Measurements from ENCODE around the gene IRF2.

The IRF2 gene

DNA sequence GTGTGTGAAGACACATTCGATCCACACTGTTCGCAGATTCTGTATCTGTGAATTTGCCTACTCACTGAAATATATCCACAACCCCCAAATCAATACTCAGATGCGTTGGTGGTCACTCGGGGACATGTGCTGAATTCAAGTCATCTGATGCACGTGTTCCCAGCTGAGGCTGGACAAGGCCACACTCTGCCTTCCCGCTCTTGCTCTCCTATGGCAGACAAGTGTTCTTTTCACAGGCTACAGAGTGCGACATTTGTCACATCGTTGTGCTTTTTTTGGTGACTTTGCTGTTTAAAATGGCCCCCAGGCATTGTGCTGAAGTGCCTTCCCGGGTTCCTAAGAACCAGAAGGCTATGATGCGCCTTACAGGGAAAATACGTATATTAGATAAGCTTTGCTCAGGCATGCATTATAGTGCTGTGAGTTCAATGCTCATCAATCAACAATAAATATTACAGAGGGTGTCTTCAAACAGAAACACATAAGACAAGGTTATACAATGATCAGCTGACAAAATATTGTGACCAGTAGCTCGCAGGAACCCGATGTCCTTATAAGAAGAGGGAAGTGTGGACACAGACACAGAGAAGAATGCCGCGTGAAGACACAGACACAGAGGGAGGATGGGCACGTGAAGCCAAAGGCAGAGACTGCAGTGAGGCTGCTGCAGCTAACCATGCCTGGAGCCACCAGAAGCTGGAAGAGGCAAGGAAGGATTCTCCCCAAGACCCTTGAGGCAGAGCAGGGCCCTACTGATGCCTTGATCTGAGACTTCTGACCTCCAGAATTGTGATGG, 42.0 kb downstream of the IRF2 start:
- DNase-seq (ENCODE audit: low spot score): peak; percentile 66

DNA sequence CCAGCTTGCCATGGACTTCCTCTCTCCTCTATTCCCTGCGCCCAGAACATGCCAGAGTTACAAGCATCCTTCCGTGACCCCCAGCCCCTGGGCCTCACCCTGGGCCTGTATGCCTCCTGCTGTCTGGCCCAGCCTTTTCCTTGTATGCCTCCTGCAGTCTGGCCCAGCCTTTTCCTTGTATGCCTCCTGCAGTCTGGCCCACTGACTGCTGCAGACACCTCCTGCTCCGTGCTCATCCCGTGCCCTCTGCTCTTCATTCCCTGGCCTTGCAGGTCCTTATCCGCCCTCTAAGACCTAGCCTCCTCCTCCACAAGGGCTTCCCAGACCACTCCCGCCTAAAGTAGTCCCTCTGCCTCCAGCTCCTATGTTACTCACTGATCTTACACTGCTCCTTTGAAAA, 44.2 kb downstream of the IRF2 start:
- DNase-seq (ENCODE audit: low spot score): no peak

DNA sequence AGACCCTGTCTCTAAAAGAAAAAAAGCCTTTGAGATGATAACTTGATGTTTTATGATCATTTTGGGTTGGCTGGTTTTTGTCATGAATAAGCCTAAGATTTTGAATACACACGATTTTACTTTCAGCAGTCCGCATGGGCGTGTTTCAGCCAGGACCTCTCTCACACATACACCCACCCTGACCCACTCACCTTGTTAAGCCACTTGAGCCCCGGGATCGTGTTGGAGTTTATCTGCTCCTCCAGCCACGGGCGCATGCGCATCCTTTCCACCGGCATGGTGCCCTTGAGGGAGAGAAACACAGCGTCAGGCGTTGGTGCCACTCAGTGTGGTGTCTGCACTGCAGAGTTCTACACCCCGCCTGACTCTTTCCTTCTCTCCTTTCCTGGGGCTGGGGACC, 45.6 kb downstream of the IRF2 start:
- DNase-seq (ENCODE audit: low spot score): no peak

DNA sequence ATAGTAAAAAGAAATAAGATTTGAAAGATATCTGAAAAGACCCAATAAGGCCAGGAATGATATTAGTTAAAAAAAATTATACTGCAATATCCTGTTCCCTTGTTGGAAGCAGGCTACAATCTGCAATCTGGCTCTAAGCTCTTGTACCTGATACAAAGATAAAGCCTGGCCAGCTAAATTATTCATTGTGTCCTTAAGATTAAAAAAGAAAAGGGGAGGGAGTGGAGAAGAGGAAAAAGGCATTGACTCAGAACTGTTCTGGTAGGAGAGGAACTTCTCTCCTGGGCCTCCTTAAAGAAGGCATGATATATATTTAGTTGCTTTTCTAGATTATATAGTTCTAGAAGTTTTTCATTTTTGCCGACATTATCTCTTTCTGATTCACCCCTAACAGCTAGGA, 46.7 kb downstream of the IRF2 start:
- no peak for DNase-seq (ENCODE audit: low spot score)

DNA sequence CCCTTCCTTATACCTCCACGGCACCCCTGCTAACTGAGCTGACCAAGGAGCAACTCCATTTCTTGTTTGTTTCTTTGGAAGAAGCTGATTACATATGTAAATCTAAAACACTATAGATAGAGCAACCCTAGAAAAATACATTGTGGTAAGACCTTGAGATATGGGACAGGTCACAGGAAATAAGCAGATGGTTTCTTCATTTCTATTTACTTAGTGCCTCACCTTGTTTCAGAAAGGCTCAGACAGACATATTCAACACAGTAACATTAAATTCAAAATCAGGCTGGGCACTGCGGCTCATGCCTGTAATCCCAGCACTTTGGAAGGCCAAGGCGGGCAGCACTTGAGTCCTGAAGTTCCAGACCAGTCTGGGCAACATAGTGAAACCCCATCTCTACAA, 47.3 kb downstream of the IRF2 start:
- DNase-seq (ENCODE audit: low spot score): no peak

DNA sequence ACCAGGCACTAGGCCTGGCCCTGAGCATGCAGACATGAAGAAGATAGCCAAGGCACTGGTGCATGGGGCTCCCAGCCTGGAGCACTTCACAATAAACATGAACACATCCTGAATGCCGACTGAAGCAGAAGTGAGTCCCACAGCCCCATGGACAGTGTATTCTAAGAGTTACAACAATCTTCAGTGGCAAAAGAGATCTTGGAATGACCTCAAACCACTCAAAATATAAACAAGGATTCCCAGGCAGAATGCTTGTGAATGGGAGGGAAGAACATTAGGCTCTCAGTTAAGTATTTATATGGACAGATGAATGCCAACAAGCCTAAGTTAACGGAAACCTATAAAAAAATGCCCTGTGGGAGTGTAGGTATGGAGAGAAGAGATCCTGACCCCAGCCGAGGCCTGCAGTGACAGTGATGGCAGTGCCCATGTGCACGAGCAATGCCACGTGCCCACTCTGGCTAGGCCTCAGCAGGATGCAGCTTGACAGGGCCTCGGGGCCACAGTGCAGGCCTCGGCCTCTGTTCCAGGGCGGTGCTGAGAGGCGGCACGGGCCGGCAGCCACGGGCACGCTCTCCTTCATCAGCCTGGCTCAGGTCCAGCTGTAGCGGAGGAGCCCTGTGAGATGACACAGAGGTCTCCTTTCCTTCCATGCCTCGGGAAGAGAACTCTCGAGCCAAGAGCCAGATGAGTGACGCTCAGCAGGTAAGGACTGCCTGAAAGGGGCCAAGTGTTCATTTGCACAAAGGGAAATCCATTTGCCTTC, 49.2 kb downstream of the IRF2 start:
- no peak for DNase-seq (ENCODE audit: low spot score)

DNA sequence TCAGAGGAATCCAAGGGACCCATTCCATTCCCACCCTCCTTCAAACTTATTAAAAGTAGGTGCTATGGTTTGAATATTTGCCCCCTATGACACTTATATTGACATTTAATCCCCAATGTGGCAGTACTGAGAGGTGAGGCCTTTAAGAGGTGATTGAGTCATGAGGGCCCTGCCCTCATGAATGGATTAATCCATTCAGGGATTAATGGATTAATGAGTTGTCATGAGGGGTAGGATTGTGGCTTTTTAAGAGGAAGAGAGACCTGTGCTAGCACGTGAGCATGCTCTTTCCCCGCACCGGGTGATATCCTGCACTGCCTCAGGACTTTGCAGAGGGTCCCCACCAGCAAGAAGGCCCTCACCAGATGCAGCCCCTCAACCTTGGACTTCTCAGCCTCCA, 50.1 kb downstream of the IRF2 start:
- DNase-seq (ENCODE audit: low spot score): no peak

DNA sequence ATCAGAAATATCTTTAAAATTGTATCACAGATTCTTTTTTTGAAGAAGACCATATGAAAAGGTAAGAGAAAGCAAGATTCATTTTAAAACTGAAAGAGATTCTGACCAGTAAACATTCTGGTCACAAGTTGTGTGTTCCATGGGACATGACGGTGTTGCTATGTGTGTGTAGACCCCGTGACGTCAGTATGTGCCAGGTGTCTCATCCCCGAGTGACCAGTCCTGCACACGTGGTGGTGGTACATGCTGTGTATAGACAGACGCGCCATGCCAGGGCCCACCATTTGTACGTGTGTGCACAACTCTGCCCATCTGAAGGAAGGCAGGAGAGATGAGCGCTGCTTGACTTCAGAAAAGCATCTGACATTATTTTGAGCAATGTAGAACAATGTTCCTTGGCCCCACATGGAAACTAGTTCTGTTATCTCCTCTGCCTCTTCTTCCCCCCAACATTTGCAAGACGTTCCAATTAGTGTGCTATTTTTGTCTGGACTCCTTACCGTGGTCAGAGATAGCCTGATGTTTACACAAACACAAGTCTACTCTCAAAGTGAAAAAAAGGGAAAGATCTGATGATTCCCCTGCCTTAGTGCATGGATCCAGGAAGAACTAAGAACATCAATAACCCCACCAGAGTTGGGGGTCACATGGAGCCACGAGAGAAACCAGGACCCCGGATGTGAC, 51.2 kb downstream of the IRF2 start:
- DNase-seq (ENCODE audit: low spot score): no peak

DNA sequence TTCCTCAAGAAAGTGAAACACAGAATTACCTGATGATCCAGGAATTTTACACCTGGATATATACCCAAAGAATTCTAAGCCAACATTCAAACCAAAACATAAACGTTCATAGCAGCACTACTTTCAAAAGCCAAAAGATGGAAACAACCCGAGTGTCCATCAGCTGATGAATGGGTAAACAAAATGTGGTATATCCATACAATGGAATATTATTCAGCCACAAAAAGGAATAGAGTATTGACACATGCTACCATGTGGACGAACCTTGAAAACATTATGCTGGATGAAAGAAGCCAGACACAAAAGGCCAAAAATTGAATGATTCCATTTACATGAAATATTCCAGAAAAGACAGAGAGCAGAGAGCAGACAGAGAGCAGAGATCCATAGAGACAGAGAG, 52.0 kb downstream of the IRF2 start:
- no peak for DNase-seq (ENCODE audit: low spot score)

DNA sequence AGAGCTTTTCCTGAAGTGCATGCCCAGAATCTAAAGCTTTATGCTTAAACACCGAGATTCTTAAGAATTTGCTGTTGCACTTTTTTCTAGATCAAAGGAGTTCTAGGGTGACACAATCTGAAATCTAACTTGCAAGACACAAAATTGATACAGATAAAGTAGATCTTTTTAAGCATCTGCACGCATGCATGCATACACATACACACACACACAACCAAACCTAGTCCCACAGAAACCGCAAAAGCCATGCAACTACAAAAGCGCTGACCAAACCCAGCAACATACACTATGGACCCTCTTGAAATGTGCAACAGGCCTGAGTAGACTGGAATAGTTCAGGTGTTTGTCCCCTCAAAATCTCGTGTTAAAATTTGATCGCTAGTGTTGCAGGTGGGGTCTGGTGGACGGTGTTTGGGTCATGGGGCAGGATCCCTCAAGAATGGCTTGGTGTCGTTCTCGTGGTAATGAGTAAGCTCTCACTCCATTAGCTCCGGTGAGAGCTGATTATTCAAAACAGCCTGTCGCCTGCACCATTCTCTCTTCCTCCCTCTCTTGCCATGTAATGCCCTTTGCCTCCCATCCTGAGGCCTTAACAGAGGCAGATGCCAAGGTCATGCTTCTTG, 52.7 kb downstream of the IRF2 start:
- DNase-seq (ENCODE audit: low spot score): no peak

DNA sequence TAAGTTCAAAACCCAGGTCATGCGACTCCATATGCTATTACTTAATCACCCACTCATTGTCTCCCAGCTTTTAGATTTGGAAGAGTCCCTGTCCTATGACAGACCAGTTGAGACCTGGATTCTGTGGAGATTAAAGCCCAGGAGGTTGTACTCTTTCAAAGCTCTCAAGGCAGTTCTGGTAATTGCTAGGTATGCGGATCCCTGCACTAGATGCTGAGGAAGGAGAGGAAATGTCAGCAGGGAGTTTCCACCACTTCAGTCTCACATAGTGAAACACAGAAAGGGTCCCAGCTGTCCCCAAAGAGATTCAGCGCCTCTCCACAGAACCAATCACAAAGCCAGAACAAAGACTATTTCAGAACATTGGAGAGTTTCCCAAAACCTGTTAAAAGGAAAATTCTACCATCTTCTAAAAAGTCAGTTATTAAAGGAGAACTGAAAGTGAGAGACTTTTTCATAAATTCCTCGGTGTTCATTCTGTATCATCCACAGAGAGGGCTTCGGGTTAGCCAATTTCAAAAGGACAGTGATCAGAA, 53.4 kb downstream of the IRF2 start:
- DNase-seq (ENCODE audit: low spot score): no peak

DNA sequence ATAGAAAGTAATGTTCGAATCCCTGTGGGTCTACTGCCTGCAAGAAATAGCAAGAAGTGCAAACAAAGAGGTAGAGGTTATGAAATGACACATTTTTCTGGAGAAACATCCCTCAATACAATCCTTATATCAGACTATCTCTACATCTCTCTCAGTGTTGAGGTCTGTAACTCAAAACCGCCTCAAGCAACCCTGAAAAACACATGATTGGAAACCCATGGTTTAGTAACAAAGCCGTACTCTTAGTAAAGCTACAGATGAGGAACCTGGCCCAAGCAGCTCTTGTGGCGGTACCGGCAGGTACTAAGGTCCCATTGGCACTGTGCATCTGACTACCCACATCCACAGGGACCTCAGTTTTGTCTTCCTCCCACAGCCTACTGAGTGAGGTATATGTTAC, 53.9 kb downstream of the IRF2 start:
- no peak for DNase-seq (ENCODE audit: low spot score)

DNA sequence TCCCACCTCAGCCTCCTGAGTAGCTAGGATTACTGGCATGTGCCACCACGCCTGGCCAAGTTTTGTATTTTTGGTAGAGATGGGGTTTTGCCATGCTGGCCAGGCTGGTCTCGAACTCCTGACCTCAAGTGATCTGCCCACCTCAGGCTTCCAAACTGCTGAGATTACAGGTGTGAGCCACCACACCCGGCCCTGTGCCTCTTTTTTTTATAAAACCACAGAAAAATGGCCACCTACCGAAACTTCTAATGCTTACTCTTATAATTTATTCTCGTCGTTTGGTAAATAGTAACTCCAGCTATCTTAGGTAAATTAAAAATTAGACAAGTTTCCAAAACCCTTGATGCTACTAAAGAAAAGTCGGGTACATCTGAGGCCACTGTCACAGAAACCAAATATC, 54.4 kb downstream of the IRF2 start:
- DNase-seq (ENCODE audit: low spot score): no peak

DNA sequence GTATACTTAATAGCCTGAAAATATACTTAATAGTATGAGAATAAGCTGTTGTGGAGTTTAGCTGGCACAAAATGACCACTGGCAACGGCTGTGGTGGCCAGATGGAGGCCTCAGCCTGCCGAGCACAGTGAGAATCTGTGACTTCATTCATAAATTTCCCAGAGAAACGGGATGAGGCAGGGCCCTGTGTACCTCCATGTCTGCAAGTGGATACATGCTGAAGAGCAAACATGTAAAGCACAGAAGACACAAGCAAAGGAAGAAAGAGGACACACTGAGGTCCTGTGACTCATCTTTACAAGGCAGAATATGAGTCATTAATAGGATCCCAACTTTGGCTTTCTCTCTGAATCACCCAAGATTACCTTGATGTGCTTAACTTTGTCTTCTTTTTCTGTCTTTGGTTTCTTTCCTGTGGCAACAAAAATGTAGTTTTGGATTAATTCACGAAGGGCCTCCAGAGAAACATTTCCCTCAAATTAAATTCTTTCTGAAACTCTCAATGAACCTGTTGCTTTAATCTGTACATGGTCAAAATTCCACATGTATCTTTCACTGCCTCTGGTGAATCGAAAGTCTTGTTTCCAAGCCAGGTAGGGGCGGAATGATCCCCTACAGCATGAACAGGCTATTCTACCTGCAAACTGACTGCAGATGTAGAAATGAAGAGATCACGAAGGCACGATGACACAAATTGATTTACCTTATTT, 56.4 kb downstream of the IRF2 start:
- DNase-seq (ENCODE audit: low spot score): peak; percentile 74

DNA sequence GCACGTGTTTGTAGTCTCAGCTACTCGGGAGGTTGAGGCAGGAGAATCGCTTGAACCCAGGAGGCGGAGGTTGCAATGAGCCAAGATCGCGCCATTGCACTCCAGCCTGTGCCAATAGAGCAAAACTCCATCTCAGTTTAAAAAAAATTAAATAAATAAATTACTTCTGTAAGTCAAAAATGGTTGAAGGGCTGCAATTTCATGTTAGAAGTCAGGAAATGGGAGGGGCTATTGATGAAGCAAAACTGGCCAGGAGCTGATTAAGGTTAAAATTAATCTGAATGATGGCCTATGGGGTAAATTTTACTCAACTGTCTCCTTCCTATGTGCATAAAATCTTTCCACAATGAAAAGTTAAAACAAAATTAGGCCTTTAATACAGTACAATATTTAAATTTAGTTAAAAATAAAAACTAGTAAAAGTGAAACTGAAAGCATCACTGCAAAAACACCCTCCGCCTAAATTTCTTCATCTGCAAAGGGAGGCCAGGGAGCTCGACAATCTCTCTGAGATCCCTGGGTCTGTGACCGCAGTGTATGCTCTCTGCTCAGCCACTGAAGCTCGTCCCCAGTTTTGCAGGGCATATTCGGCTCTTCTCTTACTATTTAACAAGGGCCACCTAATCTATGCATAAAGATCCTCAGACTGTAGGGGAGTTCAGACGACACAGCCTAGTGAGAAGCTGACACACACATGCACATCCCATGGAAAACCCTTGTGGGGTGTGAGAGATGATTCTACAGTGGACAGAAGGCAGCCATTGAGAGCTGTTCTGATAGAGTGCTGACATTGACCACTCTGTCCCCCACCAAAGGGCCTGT, 57.2 kb downstream of the IRF2 start:
- no peak for DNase-seq (ENCODE audit: low spot score)

DNA sequence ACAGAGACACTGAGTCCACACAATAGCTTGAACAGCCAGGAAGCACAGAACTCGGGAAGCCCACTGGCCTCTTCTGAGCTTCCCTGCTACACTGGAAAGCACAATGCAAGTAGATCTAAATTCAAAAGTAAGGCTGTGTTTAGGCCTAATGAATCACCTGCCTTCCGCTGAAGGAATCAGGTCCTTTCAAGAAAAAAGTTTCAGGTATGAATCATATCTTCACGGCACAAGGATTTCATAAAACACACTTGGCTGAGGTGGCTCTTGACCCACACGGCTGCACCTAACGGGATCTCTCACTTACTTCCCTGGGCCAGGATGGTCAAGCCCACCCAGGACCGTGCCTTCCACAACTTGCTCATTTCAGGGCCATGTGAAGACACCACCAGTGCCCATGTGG, 59.3 kb downstream of the IRF2 start:
- DNase-seq (ENCODE audit: low spot score): no peak

DNA sequence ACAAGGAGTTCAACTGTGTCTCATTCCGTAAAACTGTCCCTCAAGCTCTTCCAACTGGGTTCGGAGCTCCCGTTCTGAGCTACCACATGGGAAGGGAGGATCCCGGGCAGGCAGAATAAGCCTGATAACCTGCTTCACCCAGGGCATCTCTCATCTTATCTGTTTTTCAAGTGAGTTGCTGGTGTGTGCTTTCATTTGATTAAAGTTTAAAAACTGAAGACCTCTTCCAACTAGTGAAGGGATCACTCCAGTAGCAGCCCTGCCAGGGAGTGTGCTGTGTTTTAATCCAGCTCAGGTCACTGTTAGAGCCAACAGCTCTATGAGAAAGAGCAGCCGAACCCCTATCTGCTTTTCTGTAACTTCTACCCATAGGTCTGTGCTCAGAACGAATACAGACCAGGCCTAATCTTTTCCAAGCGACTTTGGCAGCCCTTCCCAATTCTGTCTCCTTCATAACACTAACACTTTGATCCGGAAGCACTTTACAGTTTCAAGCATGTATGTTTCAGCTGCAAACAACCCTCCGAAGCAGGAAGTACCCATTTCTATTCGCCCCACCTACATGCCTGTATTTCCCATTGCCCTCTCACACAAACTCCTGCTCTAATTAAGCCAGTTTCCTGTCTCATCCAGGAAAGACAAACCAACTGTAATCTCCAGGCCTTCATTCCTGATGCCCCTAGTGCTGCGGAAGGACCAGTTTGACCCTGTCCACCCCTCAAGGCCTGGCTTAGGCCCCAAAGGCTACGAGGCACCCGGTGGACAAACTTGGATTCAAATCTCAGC, 60.9 kb downstream of the IRF2 start:
- DNase-seq (ENCODE audit: low spot score): no peak

DNA sequence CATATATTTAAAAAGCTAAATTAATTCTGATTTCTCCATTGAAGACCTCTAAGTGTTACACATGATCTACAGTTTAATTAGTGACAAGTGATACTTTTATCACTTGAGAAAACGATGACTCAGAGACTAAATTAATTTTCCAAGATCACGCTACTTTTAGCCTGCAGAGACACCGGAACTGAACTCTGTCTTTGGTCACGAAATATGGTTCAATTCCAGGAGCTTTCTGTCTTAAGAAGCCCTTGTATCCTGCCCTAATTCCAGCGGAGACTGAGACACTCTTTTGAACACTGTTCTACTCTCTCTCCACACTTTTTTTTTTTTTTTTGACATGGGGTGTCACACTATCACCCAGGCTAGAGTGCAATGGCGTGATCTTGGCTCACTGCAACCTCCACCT, 63.6 kb downstream of the IRF2 start:
- no peak for DNase-seq (ENCODE audit: low spot score)

DNA sequence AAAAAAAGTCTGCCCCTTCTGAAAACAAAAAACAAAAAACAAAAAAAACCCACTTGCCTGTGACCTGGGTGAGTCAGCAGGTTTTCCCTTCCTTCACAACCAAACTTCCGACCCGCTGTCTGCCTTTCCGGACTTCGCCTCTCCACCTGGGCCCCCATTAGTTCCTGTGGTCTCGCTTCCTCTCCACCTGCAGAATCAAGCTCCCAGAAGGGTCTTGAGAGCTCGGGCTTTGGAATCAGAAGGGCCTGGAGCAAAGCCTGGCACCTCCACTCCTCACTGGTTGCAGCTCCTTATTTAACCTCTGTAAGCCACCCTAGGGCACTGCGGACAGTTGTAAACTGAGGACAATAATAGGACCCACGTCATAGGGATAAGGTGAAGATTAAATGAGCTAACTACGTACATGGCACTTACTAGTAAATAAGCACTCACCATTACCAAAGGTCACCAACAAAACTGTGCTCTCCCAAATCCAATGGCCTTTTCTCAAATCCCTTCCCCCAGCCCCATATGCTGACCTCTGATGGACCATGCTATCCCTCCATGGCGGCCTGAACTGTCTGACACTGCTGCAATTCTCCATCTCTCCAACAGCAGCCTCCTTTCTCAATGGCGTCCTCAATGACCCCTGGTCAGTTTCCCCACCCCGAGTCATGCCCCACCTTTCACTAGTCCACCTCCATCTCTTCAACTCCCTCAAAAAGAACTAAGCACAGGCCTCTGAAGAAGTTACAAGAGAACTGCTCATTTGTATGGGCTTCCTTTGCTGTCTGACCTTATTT, 64.2 kb downstream of the IRF2 start:
- no peak for DNase-seq (ENCODE audit: low spot score)
